ENCODE data around the gene ASPA. TPM values are rescaled to one million over a fixed set of nuclear protein-coding genes. Genes with fewer than 3 reads are reported as not detected.

Gene ASPA
- total and polyA plus RNA-seq, 2 of the 13 experiments (the other 11 are each of a cell fraction or from before 2014, with no cell fraction given): not detected

DNA sequence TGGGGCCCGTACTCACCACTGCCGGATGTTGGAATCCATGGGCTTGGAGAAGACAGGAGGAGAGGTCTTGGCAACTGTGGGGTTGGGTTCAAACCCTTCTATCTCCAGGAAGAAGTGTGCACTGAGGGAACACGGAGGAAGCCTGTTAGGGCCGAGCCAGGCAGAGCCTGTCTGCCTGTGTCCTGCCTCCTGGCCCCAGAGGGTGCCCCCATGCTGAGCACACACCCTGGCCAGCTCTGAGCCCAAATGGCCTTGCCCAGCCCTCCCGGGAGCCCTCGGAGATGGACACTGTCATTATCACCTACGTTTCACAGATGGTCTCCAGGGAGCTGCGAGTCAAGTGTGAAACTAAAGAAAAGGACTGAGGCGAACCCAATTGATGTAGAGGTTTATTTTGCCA, 69.4 kb downstream of the ASPA start (continued):
- TF ChIP-seq STAT6 (CRISPR knock-in tag; IDR thresholded peaks at IDR 0.05; ENCODE audit: borderline replicate concordance) (no peak), ZBTB7A (CRISPR knock-in tag; IDR thresholded peaks at IDR 0.05) (no peak), JUNB (CRISPR knock-in tag; IDR thresholded peaks at IDR 0.05; ENCODE audit: borderline replicate concordance) (no peak)

GRCh38 chr17:3546521-3546920, 70.7 kb downstream of the ASPA start:
- in situ Hi-C loops (cut with HindIII; ENCODE audit: extremely low pct_ligation_motif_present, low pct_unique_long_range_greater_than_20kb): no loop called here
- BruUV-seq (replicated peaks): no TSS peak
- TF ChIP-seq STAG1 (CRISPR knock-in tag; IDR thresholded peaks at IDR 0.05) (no peak), MNT (IDR thresholded peaks at IDR 0.05) (no peak), PCBP1 (IDR thresholded peaks at IDR 0.05; ENCODE audit: borderline replicate concordance, low read depth, low read length) (no peak), KDM3A (CRISPR knock-in tag; IDR thresholded peaks at IDR 0.05; ENCODE audit: low read depth) (no peak), NFIC (IDR thresholded peaks at IDR 0.05; ENCODE audit: low read length) (no peak), ISL2 (CRISPR knock-in tag; IDR thresholded peaks at IDR 0.05) (no peak), ZNF292 (CRISPR knock-in tag; IDR thresholded peaks at IDR 0.05; ENCODE audit: borderline replicate concordance, low read depth) (no peak), ZNF337 (CRISPR knock-in tag; IDR thresholded peaks at IDR 0.05; ENCODE audit: borderline replicate concordance, low read depth) (no peak), ZNF546 (CRISPR knock-in tag; conservative IDR thresholded peaks at IDR 0.05) (no peak)

More at GRCh38 chr17:3546521-3546920, 70.7 kb downstream of the ASPA start:
- H3K9ac ChIP-seq (ENCODE audit: insufficient read depth, low read depth, low read length): no peak overlapping the region
- POLR2A ChIA-PET: interaction anchor here (0.8 to 1.1 kb wide), 2 partner anchors 12 to 16 kb away, joined by 3 read pairs; no protein-coding TSS in a partner anchor
- ATAC-seq (peak; percentile 28; the same call in 2 of the 3 replicates), FAIRE-seq (peak; percentile 88), DNase-seq (ENCODE audit: low spot score) (peak; percentile 51)
- peaks cover 47% of the 10 kb centered on the region for H3K4me1 ChIP-seq (ENCODE audit: insufficient read depth, low read length)
- intact Hi-C loops (cut with micrococcal nuclease; ENCODE audit: unreplicated experiment): no loop called here
- no peaks in the 10 kb centered on the region for H3K79me2 ChIP-seq (ENCODE audit: insufficient read depth, low read length)
- H2AFZ ChIP-seq (ENCODE audit: low read length): no peak overlapping the region
- no peaks in the 10 kb centered on the region for H3K9me3 ChIP-seq (ENCODE audit: low read length)
- no peaks in the 10 kb centered on the region; a peak in 1 of 5 replicates for H3K27me3 ChIP-seq (ENCODE audit: control insufficient read depth in 1 of 2, insufficient read depth in 2 of 2, low read length in 2 of 2)
- no peak overlapping the region for H3K27ac ChIP-seq (ENCODE audit: extremely low read length, insufficient read depth, low read length)
- peak overlapping the region; percentile 4; the same call in 1 of the 2 replicates for H3K4me2 ChIP-seq (ENCODE audit: low read depth, low read length)
- CTCF ChIA-PET (ENCODE audit: low intra/inter-chr PET ratio, low total read pairs): no interaction called here
- no peak overlapping the region for H3K4me3 ChIP-seq (replicated peaks in 1 of 3; ENCODE audit: insufficient read depth in 1 of 3, low read depth in 2 of 3, low read length in 3 of 3)
- no peaks in the 10 kb centered on the region for H4K20me1 ChIP-seq (ENCODE audit: insufficient read depth, low read length)
- 27% methylated on average over 4 of the region's 5 CpGs for WGBS (ENCODE audit: low lambda C conversion rate)
- H3K36me3 ChIP-seq (replicated peaks in 1 of 2; ENCODE audit: control insufficient read depth in 1 of 2, insufficient read depth in 2 of 2, low read length in 2 of 2): no peaks in the 10 kb centered on the region
